GM23248 (cell line): ENCODE results near the gene VPS37B.

Experiments used
- EZH2 ChIP-seq: fragments of 200-600 bp; sonication (generic); IDR thresholded peaks from 2 replicates; pipeline ENCODE4 v1.6.1; 2018; ENCODE audit warnings: antibody characterized with exemption, mild to moderate bottlenecking; ENCODE audit not compliant: insufficient read depth, poor library complexity, severe bottlenecking
- EZH2phosphoT487 ChIP-seq: fragments of 200-600 bp; sonication (generic); IDR thresholded peaks from 2 replicates; pipeline ENCODE4 v1.6.1; 2018; ENCODE audit warnings: antibody characterized with exemption, moderate library complexity, mild to moderate bottlenecking, low read depth; ENCODE audit not compliant: insufficient read depth

DNA sequence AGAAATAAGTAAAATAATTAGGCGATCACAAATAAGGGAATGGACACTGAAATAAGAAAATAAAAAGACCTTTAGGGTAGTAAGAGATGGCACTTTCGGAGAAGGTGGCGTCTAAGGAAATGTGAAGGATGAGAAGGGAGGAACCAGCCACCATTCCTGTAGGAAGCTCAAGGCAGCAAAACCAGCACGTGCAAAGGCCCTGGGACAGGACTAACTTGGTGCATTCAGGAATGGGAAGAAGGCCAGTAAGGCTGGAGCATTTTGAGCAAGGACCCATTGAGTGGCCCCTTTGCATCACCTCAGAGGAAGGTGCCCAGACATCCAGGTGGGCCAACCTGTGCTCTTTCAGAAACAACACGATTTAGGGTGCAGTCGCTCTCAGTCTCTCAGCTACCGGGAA is 738 bp upstream of the VPS37B start:
- TF ChIP-seq EZH2: no peak
- no peak for TF ChIP-seq EZH2phosphoT487
